DMS 273 (cell line): ENCODE data around the gene SLC9A9.

Experiments used
- DNase-seq: peaks from one replicate; lab custom pipeline; 2025; ENCODE audit not compliant: unreplicated experiment; lab: John Stamatoyannopoulos, UW

SLC9A9 gene

GRCh38 chr3:143427631-143428030 lies 420.6 kb downstream of the SLC9A9 start:
- DNase-seq, result no peak

- no peak for DNase-seq
These were observed 423.4 kb downstream of the SLC9A9 start for GRCh38 chr3:143424874-143425273.

GRCh38 chr3:143421556-143421955 lies 426.7 kb downstream of the SLC9A9 start:
- DNase-seq, result no peak

- no peak for DNase-seq
These were observed 428.7 kb downstream of the SLC9A9 start for GRCh38 chr3:143419611-143420010.

GRCh38 chr3:143418391-143418790 lies 429.9 kb downstream of the SLC9A9 start:
- DNase-seq, result no peak

GRCh38 chr3:143416229-143416628 lies 432.0 kb downstream of the SLC9A9 start:
- no peak for DNase-seq

- DNase-seq, result no peak
These were observed 433.6 kb downstream of the SLC9A9 start for GRCh38 chr3:143414571-143415253.

GRCh38 chr3:143413372-143413771 lies 434.9 kb downstream of the SLC9A9 start:
- no peak for DNase-seq

GRCh38 chr3:143412084-143412483 lies 436.2 kb downstream of the SLC9A9 start:
- no peak for DNase-seq

- no peak for DNase-seq
These were observed 438.0 kb downstream of the SLC9A9 start for GRCh38 chr3:143410259-143410658.

- no peak for DNase-seq
These were observed 439.5 kb downstream of the SLC9A9 start for GRCh38 chr3:143408771-143409170.

- DNase-seq, result no peak
These were observed 445.7 kb downstream of the SLC9A9 start for GRCh38 chr3:143402602-143403001.

GRCh38 chr3:143396790-143397189 lies 451.5 kb downstream of the SLC9A9 start:
- DNase-seq, result no peak

GRCh38 chr3:143389388-143389787 lies 458.9 kb downstream of the SLC9A9 start:
- DNase-seq, result no peak

- no peak for DNase-seq
These were observed 460.8 kb downstream of the SLC9A9 start for GRCh38 chr3:143387425-143387824.

- no peak for DNase-seq
These were observed 464.2 kb downstream of the SLC9A9 start for GRCh38 chr3:143384076-143384475.

- no peak for DNase-seq
These were observed 464.8 kb downstream of the SLC9A9 start for GRCh38 chr3:143383421-143383820.

GRCh38 chr3:143382816-143383215 lies 465.5 kb downstream of the SLC9A9 start:
- no peak for DNase-seq

- DNase-seq, result peak; percentile 17
These were observed 467.8 kb downstream of the SLC9A9 start for GRCh38 chr3:143380449-143380848.

GRCh38 chr3:143375698-143376097 lies 472.6 kb downstream of the SLC9A9 start:
- no peak for DNase-seq

- no peak for DNase-seq
These were observed 481.1 kb downstream of the SLC9A9 start for GRCh38 chr3:143367171-143367570.

GRCh38 chr3:143366672-143367071 lies 481.6 kb downstream of the SLC9A9 start:
- no peak for DNase-seq

- no peak for DNase-seq
These were observed 484.3 kb downstream of the SLC9A9 start for GRCh38 chr3:143363949-143364348.
